GM23338 (cell line): Measurements from ENCODE around the gene CD28. TPM values are rescaled to one million over a fixed set of nuclear protein-coding genes. Genes with fewer than 3 reads are reported as not detected.

ENCODE experiments used
- ATAC-seq: fragments of 200-7000 bp; cut with Tn5 transposase; 3 replicates; pipeline ENCODE4 v1.9.1; 2020
- DNase-seq: peaks from one replicate; pipeline ENCODE4 v3.0.0-alpha.2; 2015; ENCODE audit warnings: low spot score
- H2AFZ ChIP-seq: fragments of 200-600 bp; sonication (generic); 2 replicates; pipeline ENCODE4 v1.8.0; 2016; ENCODE audit warnings: antibody characterized with exemption, mild to moderate bottlenecking, moderate library complexity
- H3F3A ChIP-seq: fragments of 200-600 bp; sonication (generic); replicated peaks from 2 replicates; pipeline ENCODE4 v1.8.0; 2017; ENCODE audit warnings: antibody characterized with exemption, mixed run types, low read depth
- H3K27ac ChIP-seq: fragments of 200-600 bp; sonication (generic); 2 replicates; pipeline ENCODE4 v1.6.1; 2016; ENCODE audit warnings: low read depth
- H3K27me3 ChIP-seq: fragments of 200-600 bp; sonication (generic); 2 replicates; pipeline ENCODE4 v1.8.0; 2016; ENCODE audit warnings: mild to moderate bottlenecking, mixed run types, moderate library complexity; ENCODE audit not compliant: insufficient read depth
- H3K36me3 ChIP-seq: fragments of 200-600 bp; sonication (generic); 2 replicates; pipeline ENCODE4 v1.8.0; 2016; ENCODE audit warnings: mild to moderate bottlenecking; ENCODE audit not compliant: insufficient read depth
- H3K4me1 ChIP-seq: fragments of 200-600 bp; sonication (generic); 2 replicates; pipeline ENCODE4 v1.8.0; 2016; ENCODE audit warnings: mild to moderate bottlenecking, moderate library complexity; ENCODE audit not compliant: insufficient read depth
- H3K4me2 ChIP-seq: fragments of 200-600 bp; sonication (generic); 2 replicates; pipeline ENCODE4 v1.7.1; 2017; ENCODE audit warnings: mixed run types
- H3K4me3 ChIP-seq: fragments of 200-600 bp; sonication (generic); 2 replicates; pipeline ENCODE4 v1.6.1; 2016; ENCODE audit warnings: mixed run types
- H3K79me2 ChIP-seq: fragments of 200-600 bp; sonication (generic); replicated peaks from 2 replicates; pipeline ENCODE4 v1.8.0; 2017; ENCODE audit warnings: mild to moderate bottlenecking; ENCODE audit not compliant: insufficient read depth
- H3K9me2 ChIP-seq: fragments of 200-600 bp; sonication (generic); 2 replicates; pipeline ENCODE4 v1.8.0; 2017; ENCODE audit not compliant: insufficient read depth
- H4K20me1 ChIP-seq: fragments of 200-600 bp; sonication (generic); replicated peaks from 2 replicates; pipeline ENCODE4 v1.8.0; 2017; ENCODE audit warnings: mild to moderate bottlenecking; ENCODE audit not compliant: insufficient read depth
- H3K27ac Mint-ChIP-seq: 2 replicates; pipeline ENCODE4 v1.8.0; 2020; ENCODE audit warnings: inconsistent platforms, mild to moderate bottlenecking, moderate library complexity, mixed read lengths
- H3K27me3 Mint-ChIP-seq: 3 replicates; pipeline ENCODE4 v1.8.0; 2022; ENCODE audit warnings: low read depth, mild to moderate bottlenecking, moderate library complexity, mixed read lengths, inconsistent platforms; ENCODE audit not compliant: insufficient read depth, poor library complexity
- H3K36me3 Mint-ChIP-seq: 3 replicates; pipeline ENCODE4 v1.8.0; 2021; ENCODE audit warnings: low read depth, mild to moderate bottlenecking, inconsistent platforms, moderate library complexity, mixed read lengths
- H3K4me1 Mint-ChIP-seq: 3 replicates; pipeline ENCODE4 v1.8.0; 2020; ENCODE audit warnings: mild to moderate bottlenecking, inconsistent platforms, mixed read lengths
- H3K4me3 Mint-ChIP-seq: 3 replicates; pipeline ENCODE4 v1.8.0; 2021; ENCODE audit warnings: moderate library complexity, mild to moderate bottlenecking, inconsistent platforms, mixed read lengths
- H3K9me3 Mint-ChIP-seq: 3 replicates; pipeline ENCODE4 v1.8.0; 2020; ENCODE audit warnings: moderate library complexity, mild to moderate bottlenecking, inconsistent platforms, mixed read lengths
- EZH2 ChIP-seq: fragments of 200-600 bp; sonication (generic); IDR thresholded peaks from one replicate; pipeline ENCODE4 v1.8.0; 2017; ENCODE audit warnings: antibody characterized with exemption, mild to moderate bottlenecking, low read depth; ENCODE audit not compliant: unreplicated experiment
- JUNB ChIP-seq: IDR thresholded peaks from one replicate; pipeline ENCODE4 v1.6.1; 2016; ENCODE audit warnings: antibody characterized with exemption; ENCODE audit not compliant: unreplicated experiment
- STAT1 ChIP-seq: IDR thresholded peaks from one replicate; pipeline ENCODE4 v1.6.1; 2016; ENCODE audit warnings: antibody characterized with exemption; ENCODE audit not compliant: unreplicated experiment
- ZNF331 ChIP-seq: fragments of 250-450 bp; sonication (Bioruptor Pico); IDR thresholded peaks from 2 replicates; pipeline ENCODE4 v1.5.0; 2020; ENCODE audit warnings: low read depth, mild to moderate bottlenecking, moderate library complexity
- polyA plus RNA-seq: library from polyadenylated mRNA; unstranded; fragments of >200 nt; fragmentation: Nextera tagmentation; extraction: Ambion mirVana; gene quantifications from 2 replicates; pipeline ENCODE4 v1.2.1, GENCODE V29; 2016
- total RNA-seq: library from RNA; depleted of rRNA; stranded (reverse); fragments of >200 nt; shearing (Covaris generic); gene quantifications from 2 replicates; pipeline ENCODE4 v1.2.3, GENCODE V29; 2014
- TF ChIP-seq, protein P1 (sequence below): IDR thresholded peaks from one replicate; pipeline ENCODE4 v1.6.1; 2018; ENCODE audit warnings: antibody characterized with exemption; ENCODE audit not compliant: unreplicated experiment
- TF ChIP-seq, protein P2 (sequence below), 2 experiments: fragments of 200-600 bp in 1 of 2; sonication (generic) in 1 of 2; conservative IDR thresholded peaks; 2 replicates each; pipeline versions ENCODE4 v1.5.1 to v1.6.1; 2016 to 2017; ENCODE audit warnings: antibody characterized with exemption in 2 of 2, low read depth in 2 of 2, mild to moderate bottlenecking in 2 of 2, moderate library complexity in 1 of 2
- TF ChIP-seq, protein P3 (sequence below): IDR thresholded peaks from 2 replicates; pipeline ENCODE4 v1.6.1; 2016; ENCODE audit warnings: antibody characterized with exemption

The CD28 gene
- total and polyA plus RNA-seq, 2 experiments from 2014 or later = not detected

DNA sequence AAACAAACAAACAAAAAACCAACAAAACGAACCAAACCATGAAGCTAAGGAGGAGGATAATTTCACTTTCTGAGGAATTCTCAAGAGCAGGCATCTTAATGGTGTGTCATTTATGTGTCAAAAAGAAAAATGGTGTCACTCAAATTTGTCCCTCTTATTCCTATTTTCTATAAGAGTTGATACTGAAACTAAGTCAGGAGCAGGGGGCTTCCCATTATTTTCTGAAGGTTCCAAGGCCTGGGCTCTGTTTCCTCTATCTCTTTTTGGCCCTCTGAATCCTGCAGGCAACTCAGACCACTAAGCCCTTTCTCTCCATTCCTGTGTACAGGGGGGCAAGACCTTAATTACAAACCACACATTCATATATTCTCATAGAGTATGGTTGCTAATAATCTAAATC lies 44.0 kb upstream of the CD28 start:
- no peak for DNase-seq
- Mint-ChIP-seq H3K27me3 (peaks cover 2% of the 10 kb centered on the region), H3K4me3 (no peak overlapping the region), H3K4me1 (peaks cover 23% of the 10 kb centered on the region), H3K27ac (no peak overlapping the region), H3K9me3 (no peaks in the 10 kb centered on the region), H3K36me3 (no peaks in the 10 kb centered on the region)
- Histone ChIP-seq H4K20me1 (no peaks in the 10 kb centered on the region), H3K4me3 (no peak overlapping the region), H2AFZ (no peak overlapping the region), H3K4me2 (no peak overlapping the region), H3K9me2 (no peaks in the 10 kb centered on the region), H3K36me3 (no peaks in the 10 kb centered on the region), H3K4me1 (peaks cover 31% of the 10 kb centered on the region), H3K27ac (no peak overlapping the region), H3K79me2 (no peaks in the 10 kb centered on the region), H3F3A (no peaks in the 10 kb centered on the region), H3K27me3 (no peaks in the 10 kb centered on the region)
- ATAC-seq = no peak
- TF ChIP-seq JUNB = no peak
- TF ChIP-seq, protein P1, sequence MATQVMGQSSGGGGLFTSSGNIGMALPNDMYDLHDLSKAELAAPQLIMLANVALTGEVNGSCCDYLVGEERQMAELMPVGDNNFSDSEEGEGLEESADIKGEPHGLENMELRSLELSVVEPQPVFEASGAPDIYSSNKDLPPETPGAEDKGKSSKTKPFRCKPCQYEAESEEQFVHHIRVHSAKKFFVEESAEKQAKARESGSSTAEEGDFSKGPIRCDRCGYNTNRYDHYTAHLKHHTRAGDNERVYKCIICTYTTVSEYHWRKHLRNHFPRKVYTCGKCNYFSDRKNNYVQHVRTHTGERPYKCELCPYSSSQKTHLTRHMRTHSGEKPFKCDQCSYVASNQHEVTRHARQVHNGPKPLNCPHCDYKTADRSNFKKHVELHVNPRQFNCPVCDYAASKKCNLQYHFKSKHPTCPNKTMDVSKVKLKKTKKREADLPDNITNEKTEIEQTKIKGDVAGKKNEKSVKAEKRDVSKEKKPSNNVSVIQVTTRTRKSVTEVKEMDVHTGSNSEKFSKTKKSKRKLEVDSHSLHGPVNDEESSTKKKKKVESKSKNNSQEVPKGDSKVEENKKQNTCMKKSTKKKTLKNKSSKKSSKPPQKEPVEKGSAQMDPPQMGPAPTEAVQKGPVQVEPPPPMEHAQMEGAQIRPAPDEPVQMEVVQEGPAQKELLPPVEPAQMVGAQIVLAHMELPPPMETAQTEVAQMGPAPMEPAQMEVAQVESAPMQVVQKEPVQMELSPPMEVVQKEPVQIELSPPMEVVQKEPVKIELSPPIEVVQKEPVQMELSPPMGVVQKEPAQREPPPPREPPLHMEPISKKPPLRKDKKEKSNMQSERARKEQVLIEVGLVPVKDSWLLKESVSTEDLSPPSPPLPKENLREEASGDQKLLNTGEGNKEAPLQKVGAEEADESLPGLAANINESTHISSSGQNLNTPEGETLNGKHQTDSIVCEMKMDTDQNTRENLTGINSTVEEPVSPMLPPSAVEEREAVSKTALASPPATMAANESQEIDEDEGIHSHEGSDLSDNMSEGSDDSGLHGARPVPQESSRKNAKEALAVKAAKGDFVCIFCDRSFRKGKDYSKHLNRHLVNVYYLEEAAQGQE = no peak
- TF ChIP-seq, protein P2, sequence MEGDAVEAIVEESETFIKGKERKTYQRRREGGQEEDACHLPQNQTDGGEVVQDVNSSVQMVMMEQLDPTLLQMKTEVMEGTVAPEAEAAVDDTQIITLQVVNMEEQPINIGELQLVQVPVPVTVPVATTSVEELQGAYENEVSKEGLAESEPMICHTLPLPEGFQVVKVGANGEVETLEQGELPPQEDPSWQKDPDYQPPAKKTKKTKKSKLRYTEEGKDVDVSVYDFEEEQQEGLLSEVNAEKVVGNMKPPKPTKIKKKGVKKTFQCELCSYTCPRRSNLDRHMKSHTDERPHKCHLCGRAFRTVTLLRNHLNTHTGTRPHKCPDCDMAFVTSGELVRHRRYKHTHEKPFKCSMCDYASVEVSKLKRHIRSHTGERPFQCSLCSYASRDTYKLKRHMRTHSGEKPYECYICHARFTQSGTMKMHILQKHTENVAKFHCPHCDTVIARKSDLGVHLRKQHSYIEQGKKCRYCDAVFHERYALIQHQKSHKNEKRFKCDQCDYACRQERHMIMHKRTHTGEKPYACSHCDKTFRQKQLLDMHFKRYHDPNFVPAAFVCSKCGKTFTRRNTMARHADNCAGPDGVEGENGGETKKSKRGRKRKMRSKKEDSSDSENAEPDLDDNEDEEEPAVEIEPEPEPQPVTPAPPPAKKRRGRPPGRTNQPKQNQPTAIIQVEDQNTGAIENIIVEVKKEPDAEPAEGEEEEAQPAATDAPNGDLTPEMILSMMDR (conservative IDR thresholded peaks at IDR 0.05; ENCODE audit: low read depth in 2 of 2) = no peak

DNA sequence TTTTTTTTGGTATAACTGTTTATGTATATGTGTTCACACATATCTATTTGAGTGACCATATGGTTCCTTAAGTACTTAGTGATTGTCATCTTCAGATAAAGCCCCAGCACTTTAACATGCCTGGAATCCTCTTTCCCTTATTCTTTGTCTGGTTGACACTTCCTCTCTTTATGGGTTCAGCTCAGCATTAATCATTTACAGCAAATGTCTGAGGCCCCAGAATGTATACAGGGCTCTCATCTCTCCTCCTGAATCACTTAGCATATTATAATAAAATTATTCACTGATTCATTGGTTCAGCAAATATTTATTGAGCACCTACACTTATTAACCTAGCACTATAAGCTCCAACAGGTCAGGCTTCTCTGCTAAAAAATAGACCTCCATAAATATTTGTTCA lies 43.5 kb upstream of the CD28 start:
- no peaks in the 10 kb centered on the region for H3K9me3 Mint-ChIP-seq
- H3K4me3 Mint-ChIP-seq = no peak overlapping the region
- H3K36me3 ChIP-seq = no peaks in the 10 kb centered on the region
- no peaks in the 10 kb centered on the region for H3K27me3 ChIP-seq
- no peak overlapping the region for H3K27ac ChIP-seq
- peaks cover 23% of the 10 kb centered on the region for H3K4me1 Mint-ChIP-seq
- DNase-seq (no peak), ATAC-seq (no peak)
- H3K27me3 Mint-ChIP-seq = peaks cover 2% of the 10 kb centered on the region
- H3K4me2 ChIP-seq = no peak overlapping the region; the same call in 1 of the 2 replicates
- H3K79me2 ChIP-seq = no peaks in the 10 kb centered on the region
- H2AFZ ChIP-seq = no peak overlapping the region
- no peaks in the 10 kb centered on the region for H3F3A ChIP-seq
- H4K20me1 ChIP-seq = no peaks in the 10 kb centered on the region
- H3K4me1 ChIP-seq = peaks cover 31% of the 10 kb centered on the region
- no peaks in the 10 kb centered on the region for H3K9me2 ChIP-seq
- H3K36me3 Mint-ChIP-seq = no peaks in the 10 kb centered on the region
- no peak overlapping the region for H3K4me3 ChIP-seq
- no peak overlapping the region for H3K27ac Mint-ChIP-seq
- TF ChIP-seq JUNB = no peak
- TF ChIP-seq EZH2 = no peak
- TF ChIP-seq ZNF331 = no peak
- no peak for TF ChIP-seq STAT1
- TF ChIP-seq, protein P3, sequence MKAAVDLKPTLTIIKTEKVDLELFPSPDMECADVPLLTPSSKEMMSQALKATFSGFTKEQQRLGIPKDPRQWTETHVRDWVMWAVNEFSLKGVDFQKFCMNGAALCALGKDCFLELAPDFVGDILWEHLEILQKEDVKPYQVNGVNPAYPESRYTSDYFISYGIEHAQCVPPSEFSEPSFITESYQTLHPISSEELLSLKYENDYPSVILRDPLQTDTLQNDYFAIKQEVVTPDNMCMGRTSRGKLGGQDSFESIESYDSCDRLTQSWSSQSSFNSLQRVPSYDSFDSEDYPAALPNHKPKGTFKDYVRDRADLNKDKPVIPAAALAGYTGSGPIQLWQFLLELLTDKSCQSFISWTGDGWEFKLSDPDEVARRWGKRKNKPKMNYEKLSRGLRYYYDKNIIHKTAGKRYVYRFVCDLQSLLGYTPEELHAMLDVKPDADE = no peak
- TF ChIP-seq, protein P1 = no peak
- TF ChIP-seq, protein P2 (conservative IDR thresholded peaks at IDR 0.05; ENCODE audit: low read depth in 2 of 2) = no peak
